ENCODE results near the gene HM13.
A peak's percentile ranks its signal among the peaks of the same experiment; 100 is the strongest.
"Not testable (repeated sequence)": the region's sequence is repeated elsewhere in the genome, so short reads cannot be mapped to it uniquely, and the experiment has no call there.

Gene HM13, protein sequence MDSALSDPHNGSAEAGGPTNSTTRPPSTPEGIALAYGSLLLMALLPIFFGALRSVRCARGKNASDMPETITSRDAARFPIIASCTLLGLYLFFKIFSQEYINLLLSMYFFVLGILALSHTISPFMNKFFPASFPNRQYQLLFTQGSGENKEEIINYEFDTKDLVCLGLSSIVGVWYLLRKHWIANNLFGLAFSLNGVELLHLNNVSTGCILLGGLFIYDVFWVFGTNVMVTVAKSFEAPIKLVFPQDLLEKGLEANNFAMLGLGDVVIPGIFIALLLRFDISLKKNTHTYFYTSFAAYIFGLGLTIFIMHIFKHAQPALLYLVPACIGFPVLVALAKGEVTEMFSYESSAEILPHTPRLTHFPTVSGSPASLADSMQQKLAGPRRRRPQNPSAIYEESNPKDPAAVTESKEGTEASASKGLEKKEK

DNA sequence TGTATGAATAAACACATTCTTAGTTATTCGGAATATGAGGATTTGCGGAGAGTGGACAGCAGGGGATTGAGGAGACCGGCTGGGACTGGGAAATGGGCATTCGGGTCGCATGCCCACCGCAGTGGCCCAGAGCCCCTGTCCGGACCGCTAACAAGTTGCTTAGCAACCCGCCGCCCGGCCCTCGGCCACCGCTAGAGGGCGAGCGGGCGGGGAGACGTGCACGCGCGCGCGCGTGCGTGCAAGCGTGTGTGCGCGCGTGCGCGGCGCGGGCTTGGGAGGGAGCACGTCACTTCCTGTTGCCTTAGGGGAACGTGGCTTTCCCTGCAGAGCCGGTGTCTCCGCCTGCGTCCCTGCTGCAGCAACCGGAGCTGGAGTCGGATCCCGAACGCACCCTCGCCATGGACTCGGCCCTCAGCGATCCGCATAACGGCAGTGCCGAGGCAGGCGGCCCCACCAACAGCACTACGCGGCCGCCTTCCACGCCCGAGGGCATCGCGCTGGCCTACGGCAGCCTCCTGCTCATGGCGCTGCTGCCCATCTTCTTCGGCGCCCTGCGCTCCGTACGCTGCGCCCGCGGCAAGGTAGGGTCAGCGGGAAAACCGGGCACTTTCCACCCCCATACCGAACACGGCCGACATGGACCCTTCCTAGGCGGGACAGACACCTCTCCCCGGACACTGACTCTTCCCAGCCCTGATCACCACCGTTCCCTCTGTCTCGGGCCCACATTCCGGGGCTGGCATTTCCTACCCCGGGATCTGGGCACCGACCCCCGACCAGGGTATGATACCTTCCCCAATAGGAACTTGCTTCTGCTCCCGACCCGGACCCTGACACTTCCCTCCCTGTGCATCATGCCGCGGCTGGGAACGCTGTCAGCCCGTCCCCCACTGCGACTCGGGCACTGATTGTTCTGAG is at the start of gene HM13:
HM13 (plus strand) TSS at position 289 of the 918 bp plus-strand sequence; CDS start at position 399, 110 bp downstream.
- H3K36me3 ChIP-seq (ENCODE audit: control insufficient read depth, insufficient read depth, low read length), result no peaks in the 10 kb centered on the region
- peak within 1 kb of the TSS; percentile 39 for H3K27ac ChIP-seq (ENCODE audit: low read depth, low read length)
- H3K4me3 ChIP-seq (ENCODE audit: low read length), result peak within 1 kb of the TSS; percentile 78
- no peaks in the 10 kb centered on the region for H3K27me3 ChIP-seq (ENCODE audit: control insufficient read depth, insufficient read depth, low read length)
- peaks cover 21% of the 10 kb centered on the region for H3K4me1 ChIP-seq (ENCODE audit: control insufficient read depth, insufficient read depth, low read length)
- H3K9ac ChIP-seq (ENCODE audit: low read length), result peak within 1 kb of the TSS; percentile 56

GRCh38 chr20:31470946-31471345 is 43.3 kb upstream of the HM13 start:
- H3K27ac ChIP-seq (ENCODE audit: low read depth, low read length); H3K27me3 ChIP-seq (ENCODE audit: control insufficient read depth, insufficient read depth, low read length); H3K4me1 ChIP-seq (ENCODE audit: control insufficient read depth, insufficient read depth, low read length); H3K36me3 ChIP-seq (ENCODE audit: control insufficient read depth, insufficient read depth, low read length); H3K9ac ChIP-seq (ENCODE audit: low read length); H3K4me3 ChIP-seq (ENCODE audit: low read length): not testable (repeated sequence)

DNA sequence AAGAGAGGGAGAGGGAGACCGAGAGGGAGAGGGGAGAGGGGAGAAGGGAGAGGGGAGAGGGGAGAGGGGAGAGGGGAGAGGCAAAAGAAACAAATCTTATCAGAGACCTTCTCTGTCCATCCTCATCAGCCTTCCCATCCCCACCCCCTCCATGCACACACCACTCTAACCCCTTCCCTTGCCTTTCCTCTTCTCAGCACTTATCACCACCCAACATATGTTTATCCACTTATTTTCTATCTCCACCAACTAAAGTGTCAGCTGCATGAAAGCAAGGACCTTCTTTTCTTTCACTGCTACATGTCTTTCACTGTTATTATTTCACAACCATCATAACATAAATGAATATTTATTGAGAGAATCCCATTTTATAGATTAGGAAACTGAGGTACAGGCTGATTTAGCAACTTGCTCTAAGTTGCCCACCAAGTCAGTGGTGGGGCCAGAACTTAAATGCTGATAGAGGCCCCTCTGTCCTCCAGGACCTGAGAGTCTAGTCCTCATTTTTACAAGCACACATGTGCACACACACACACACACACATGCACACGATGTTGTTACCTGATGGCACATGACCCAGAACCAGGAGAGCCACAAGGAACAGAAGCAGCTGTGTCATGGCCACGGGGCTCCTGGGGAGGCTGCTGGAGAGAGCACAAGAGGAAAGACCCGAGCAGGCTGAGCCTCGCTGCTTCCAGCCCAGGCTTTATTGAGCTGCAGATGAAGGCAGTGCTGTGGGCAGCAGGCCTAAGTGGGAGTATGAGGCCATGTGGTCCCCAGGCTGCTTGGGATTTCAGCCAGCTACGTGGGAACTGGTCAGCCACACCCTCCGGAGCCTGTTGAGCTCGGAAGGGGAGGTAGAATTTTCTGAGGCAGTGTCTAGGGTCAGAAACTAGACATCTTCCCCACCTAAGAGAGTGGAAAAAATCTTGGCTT is 41.6 kb upstream of the HM13 start:
- Histone ChIP-seq H3K4me1 (ENCODE audit: control insufficient read depth, insufficient read depth, low read length) (no peaks in the 10 kb centered on the region), H3K36me3 (ENCODE audit: control insufficient read depth, insufficient read depth, low read length) (no peaks in the 10 kb centered on the region), H3K4me3 (ENCODE audit: low read length) (no peak overlapping the region), H3K27ac (ENCODE audit: low read depth, low read length) (no peak overlapping the region), H3K27me3 (ENCODE audit: control insufficient read depth, insufficient read depth, low read length) (no peaks in the 10 kb centered on the region), H3K9ac (ENCODE audit: low read length) (no peak overlapping the region)

DNA sequence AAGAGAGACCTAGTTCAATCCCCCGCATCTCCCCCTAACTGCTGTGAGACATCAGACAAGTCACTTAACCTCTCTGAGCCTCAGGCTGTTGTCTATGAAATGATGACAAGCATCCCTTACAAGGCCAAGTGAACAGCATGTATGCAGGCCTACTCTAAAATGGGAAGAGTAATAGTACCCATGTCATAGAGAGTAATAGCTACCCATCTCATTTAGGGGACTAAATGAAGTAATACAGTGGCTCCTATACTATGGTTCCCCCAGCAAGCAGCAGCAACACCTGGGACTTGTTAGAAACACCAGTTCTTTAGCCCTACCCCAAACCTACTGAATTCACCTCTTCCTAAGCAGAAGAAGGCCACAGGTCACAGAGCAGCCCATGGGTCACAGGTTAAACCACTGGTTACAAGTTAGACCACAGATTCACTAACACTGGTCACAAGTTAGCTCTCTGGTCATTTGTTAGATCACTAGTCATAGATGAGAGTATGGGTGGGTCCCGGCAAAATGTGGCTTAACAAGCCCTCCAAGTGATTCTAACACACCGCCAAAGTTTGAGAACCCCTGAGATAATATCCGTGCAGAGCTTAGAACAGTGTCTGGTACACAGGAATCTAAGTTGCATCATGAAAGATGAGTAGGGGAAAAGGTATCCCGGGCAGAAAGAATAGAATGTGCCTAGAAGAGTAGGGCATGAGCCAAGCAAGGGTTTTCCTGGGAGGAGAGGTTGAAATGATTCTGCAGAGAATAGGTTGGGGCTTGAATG is 40.7 kb upstream of the HM13 start:
- Histone ChIP-seq H3K4me3 (ENCODE audit: low read length) (no peak overlapping the region), H3K9ac (ENCODE audit: low read length) (no peak overlapping the region), H3K36me3 (ENCODE audit: control insufficient read depth, insufficient read depth, low read length) (no peaks in the 10 kb centered on the region), H3K4me1 (ENCODE audit: control insufficient read depth, insufficient read depth, low read length) (no peaks in the 10 kb centered on the region), H3K27me3 (ENCODE audit: control insufficient read depth, insufficient read depth, low read length) (no peaks in the 10 kb centered on the region), H3K27ac (ENCODE audit: low read depth, low read length) (no peak overlapping the region)

DNA sequence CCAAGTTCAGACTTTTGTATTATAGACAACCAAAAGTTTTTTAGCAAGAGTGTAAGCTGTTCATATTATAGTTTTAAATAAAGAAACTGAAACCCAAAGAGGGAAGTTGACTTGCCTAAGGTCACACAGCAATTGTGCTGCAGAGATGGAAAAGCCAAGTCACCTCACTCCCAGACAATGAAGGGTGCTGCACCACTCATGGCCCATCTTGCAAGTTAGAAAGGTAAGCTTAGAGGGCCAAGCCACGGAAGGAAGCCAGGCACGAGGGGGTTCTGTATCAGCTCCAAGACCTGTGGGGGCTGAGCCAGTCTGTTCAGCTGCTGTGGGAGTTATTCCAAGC is 40.2 kb upstream of the HM13 start:
- Histone ChIP-seq H3K27me3 (ENCODE audit: control insufficient read depth, insufficient read depth, low read length) (no peaks in the 10 kb centered on the region), H3K9ac (ENCODE audit: low read length) (no peak overlapping the region), H3K36me3 (ENCODE audit: control insufficient read depth, insufficient read depth, low read length) (no peaks in the 10 kb centered on the region), H3K4me3 (ENCODE audit: low read length) (no peak overlapping the region), H3K27ac (ENCODE audit: low read depth, low read length) (no peak overlapping the region), H3K4me1 (ENCODE audit: control insufficient read depth, insufficient read depth, low read length) (no peaks in the 10 kb centered on the region)

GRCh38 chr20:31474758-31475427 is 39.3 kb upstream of the HM13 start, which contains the start of the genes DEFB124 and REM1:
Gene DEFB124, minus strand, starts transcription at chr20:31475127. Its CDS starts 2,114 bp downstream, at chr20:31473013.
Gene REM1, plus strand, starts transcription at chr20:31475288. Its CDS starts 1,158 bp downstream, at chr20:31476446.
- Histone ChIP-seq H3K36me3 (ENCODE audit: control insufficient read depth, insufficient read depth, low read length) (no peaks in the 10 kb centered on the region), H3K9ac (ENCODE audit: low read length) (peak within 1 kb of the TSS; percentile 51), H3K4me3 (ENCODE audit: low read length) (peak within 1 kb of the TSS; percentile 55), H3K27me3 (ENCODE audit: control insufficient read depth, insufficient read depth, low read length) (no peaks in the 10 kb centered on the region), H3K27ac (ENCODE audit: low read depth, low read length) (peak within 1 kb of the TSS; percentile 48), H3K4me1 (ENCODE audit: control insufficient read depth, insufficient read depth, low read length) (no peaks in the 10 kb centered on the region)

- Histone ChIP-seq H3K9ac (ENCODE audit: low read length) (peak overlapping the region; percentile 51), H3K27ac (ENCODE audit: low read depth, low read length) (peak overlapping the region; percentile 48), H3K36me3 (ENCODE audit: control insufficient read depth, insufficient read depth, low read length) (no peaks in the 10 kb centered on the region), H3K4me3 (ENCODE audit: low read length) (peak overlapping the region; percentile 55), H3K4me1 (ENCODE audit: control insufficient read depth, insufficient read depth, low read length) (no peaks in the 10 kb centered on the region), H3K27me3 (ENCODE audit: control insufficient read depth, insufficient read depth, low read length) (no peaks in the 10 kb centered on the region)
Observed at GRCh38 chr20:31475472-31476293, 38.6 kb upstream of the HM13 start.

DNA sequence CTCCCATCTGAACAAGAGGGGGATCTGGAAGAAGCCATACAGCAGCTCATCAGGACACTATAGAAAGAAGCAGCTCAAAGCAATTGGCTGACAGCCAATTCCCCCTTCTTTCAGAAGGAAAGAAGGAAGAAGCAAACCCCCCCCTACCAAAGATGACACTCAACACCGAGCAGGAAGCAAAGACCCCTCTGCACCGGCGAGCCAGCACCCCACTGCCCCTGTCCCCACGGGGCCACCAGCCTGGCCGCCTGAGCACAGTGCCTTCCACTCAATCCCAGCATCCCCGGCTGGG is 38.0 kb upstream of the HM13 start:
- Histone ChIP-seq H3K4me3 (ENCODE audit: low read length) (no peak overlapping the region), H3K36me3 (ENCODE audit: control insufficient read depth, insufficient read depth, low read length) (no peaks in the 10 kb centered on the region), H3K9ac (ENCODE audit: low read length) (no peak overlapping the region), H3K4me1 (ENCODE audit: control insufficient read depth, insufficient read depth, low read length) (no peaks in the 10 kb centered on the region), H3K27ac (ENCODE audit: low read depth, low read length) (no peak overlapping the region), H3K27me3 (ENCODE audit: control insufficient read depth, insufficient read depth, low read length) (no peaks in the 10 kb centered on the region)

- no peaks in the 10 kb centered on the region for H3K27me3 ChIP-seq (ENCODE audit: control insufficient read depth, insufficient read depth, low read length)
- no peaks in the 10 kb centered on the region for H3K36me3 ChIP-seq (ENCODE audit: control insufficient read depth, insufficient read depth, low read length)
- H3K9ac ChIP-seq (ENCODE audit: low read length), result no peak overlapping the region
- no peak overlapping the region for H3K27ac ChIP-seq (ENCODE audit: low read depth, low read length)
- H3K4me3 ChIP-seq (ENCODE audit: low read length), result no peak overlapping the region
- no peaks in the 10 kb centered on the region for H3K4me1 ChIP-seq (ENCODE audit: control insufficient read depth, insufficient read depth, low read length)
Observed at GRCh38 chr20:31476643-31477215, 37.5 kb upstream of the HM13 start.

GRCh38 chr20:31484001-31484400 is 30.2 kb upstream of the HM13 start:
- peaks cover 5% of the 10 kb centered on the region for H3K4me1 ChIP-seq (ENCODE audit: control insufficient read depth, insufficient read depth, low read length)
- H3K4me3 ChIP-seq (ENCODE audit: low read length), result no peak overlapping the region
- no peak overlapping the region for H3K27ac ChIP-seq (ENCODE audit: low read depth, low read length)
- H3K27me3 ChIP-seq (ENCODE audit: control insufficient read depth, insufficient read depth, low read length), result peaks cover 4% of the 10 kb centered on the region
- H3K9ac ChIP-seq (ENCODE audit: low read length), result no peak overlapping the region
- H3K36me3 ChIP-seq (ENCODE audit: control insufficient read depth, insufficient read depth, low read length), result peaks cover 2% of the 10 kb centered on the region

Data from rectal smooth muscle tissue (tissue), 1 donor.